Heart right ventricle (tissue), 16 donors: ENCODE measurements around the gene KIF18B. TPM values are rescaled to one million over a fixed set of nuclear protein-coding genes. Genes with fewer than 3 reads are reported as not detected.
A peak's percentile ranks its signal among the peaks of the same experiment; 100 is the strongest.

ENCODE experiments used
- ATAC-seq, 8 donors: fragments of 200-7000 bp; cut with Tn5 transposase; one replicate each; pipeline ENCODE4 v1.9.1; 2020; ENCODE audit warnings: mild to moderate bottlenecking in 8 of 8, moderate library complexity in 8 of 8, moderate number of reproducible peaks in 1 of 8
- DNase-seq, 2 donors: peaks; one replicate each; pipeline ENCODE4 v3.0.0-alpha.2; 2020
- H3K27ac ChIP-seq, 10 donors: fragments of 200-600 bp; sonication (generic) in 2 of 10; one replicate each; pipeline versions ENCODE4 v1.5.0 to v1.8.0; 2020 to 2022; ENCODE audit warnings: mild to moderate bottlenecking in 3 of 10
- H3K27me3 ChIP-seq, 7 donors: fragments of 200-600 bp; one replicate each; pipeline ENCODE4 v1.8.0; 2021 to 2022; ENCODE audit warnings: mild to moderate bottlenecking in 2 of 7
- H3K36me3 ChIP-seq, 9 donors: fragments of 200-600 bp; sonication (generic) in 1 of 9; one replicate each; pipeline versions ENCODE4 v1.5.0 to v1.8.0; 2020 to 2022; ENCODE audit warnings: mild to moderate bottlenecking in 2 of 9
- H3K4me1 ChIP-seq, 9 donors: fragments of 200-600 bp; sonication (generic) in 1 of 9; one replicate each; pipeline versions ENCODE4 v1.5.0 to v1.8.0; 2020 to 2022; ENCODE audit warnings: mild to moderate bottlenecking in 4 of 9
- H3K4me3 ChIP-seq, 10 donors: fragments of 200-600 bp; sonication (generic) in 2 of 10; one replicate each; pipeline versions ENCODE4 v1.5.0 to v1.8.0; 2020 to 2022; ENCODE audit warnings: mild to moderate bottlenecking in 7 of 10, moderate library complexity in 2 of 10
- H3K9me3 ChIP-seq, 11 donors: fragments of 200-600 bp in 10 of 11; sonication (generic) in 2 of 11; one replicate each; pipeline versions ENCODE4 v1.5.0 to v1.8.0; 2013 to 2022; ENCODE audit warnings: mild to moderate bottlenecking in 2 of 11, control low read depth in 1 of 11, moderate library complexity in 1 of 11
- CTCF ChIP-seq, 9 donors: fragments of 200-600 bp; sonication (generic) in 2 of 9; IDR thresholded peaks; one replicate each; pipeline versions ENCODE4 v1.5.0 to v1.8.0; 2021 to 2022; ENCODE audit warnings: antibody characterized with exemption in 9 of 9, mild to moderate bottlenecking in 5 of 9, moderate library complexity in 1 of 9
- WGBS, 2 donors: extraction: QIAGEN DNeasy Blood & Tissue Kit; methylation state at CpG; one replicate each; pipeline ENCODE4 v1.1.7; 2013; ENCODE audit warnings: inconsistent platforms in 1 of 2; 5-methylcytosine and 5-hydroxymethylcytosine counted together
- intact Hi-C, 10 donors: fragments of 100-400 bp; cut with DNase I; formaldehyde crosslinking; loops; one replicate each; pipeline versions ENCODE4 v1.11.1 to v1.14.2; 2022
- long read RNA-seq, 3 donors: library from polyadenylated mRNA; unstranded; transcript quantifications; one replicate each; pipeline ENCODE4 v2.0.0, GENCODE V29; 2020 to 2021
- polyA plus RNA-seq, 2 donors: library from polyadenylated mRNA; stranded (reverse); fragments of 200-250 nt; gene quantifications; one replicate each; pipeline ENCODE4 v1.2.3, GENCODE V29; 2013
- total RNA-seq, 10 donors: library from RNA; stranded (reverse); fragmentation: NEBNext Ultra II Directional in 3 of 10; extraction: Animal tissue kit (Norgen Biotek cat#: 25700) in 3 of 10; gene quantifications; one replicate each; pipeline versions ENCODE4 v1.2.1 to v1.2.4, GENCODE V29; 2021 to 2023
- donor health status: Arrhythmogenic right ventricular cardiomyopathy.
- donor health status: ischemic (EF 13 %, LVEDD 7.1; RV severe dilation, severe dysfunction).
- donor health status: healthy with polysubstance abuse.
- donor health status: DM: no; HTN: yes; CAD: no.
- donor health status: DM: no; HTN: no; CAD: no.
- donor health status: ischemic (EF 25% LVEDD 6.9; RV normal size, moderate dysfunction).
- donor health status: ischemic (EF 25% LVEDD 5.7; RV mildly dilated, moderate dysfunction).
- donor health status: healthy.
- donor health status: DM: yes; HTN: yes; CAD: no.
- donor health status: Ischemic cardiomyopathy.
- donor health status: ischemic (EF 35%, LVEDD 5.7; RV mildly dilated, moderate dysfunction).
- donor health status: nonischemic (EF 11% LVEDD 7.7; RV severe dilation, severe dysfunction).
- donor health status: DM: yes; HTN: yes; CAD: no.
- donor health status: PGD.
- donor health status: ischemic (EF 29% LVEDD 5.4; RV normal size, mild dysfunction).
- donor health status: nonischemic (EF 23%, LVEDD 6.1; RV moderate dilation, normal function).

The KIF18B gene
- total RNA-seq: 1 to 10 TPM in 3 of 10 donors, under 1 TPM in 6, not detected in 1; 0.11 to 4.3 (median 0.20) TPM
- polyA plus RNA-seq: under 1 TPM; 0.04 to 0.80 TPM
- long read RNA-seq, donor 1, partial matches to known transcripts: 2 of 3 reads
- long read RNA-seq, donor 1, other reads (novel, unspliced or antisense): 1 of 3 reads
- long read RNA-seq, donor 2, partial matches to known transcripts: 1 of 1 reads
- long read RNA-seq, donor 2, other reads (novel, unspliced or antisense): 0 of 1 reads
- long read RNA-seq, donor 3: 0 reads

GRCh38 chr17:44947461-44948314, at the start of gene KIF18B:
TSS of gene KIF18B (minus strand) at chr17:44947773. CDS start at chr17:44936344, 11,429 bp downstream.
- ATAC-seq (peak; percentile 96 to 100 (median 100)), DNase-seq (peak; percentile 87 to 91)
- intact Hi-C loops: no loop called here
- no peaks in the 10 kb centered on the region for H3K9me3 ChIP-seq
- TF ChIP-seq CTCF (IDR thresholded peaks at IDR 0.05): no peak
- peaks cover 0 to 15% (median 10%) of the 10 kb centered on the region in 9 donors for H3K4me1 ChIP-seq
- H3K4me3 ChIP-seq: peak within 1 kb of the TSS; percentile 39 to 73 (median 55)
- H3K27me3 ChIP-seq: peaks cover 0 to 3% (median 0%) of the 10 kb centered on the region in 7 donors
- H3K36me3 ChIP-seq: no peaks in the 10 kb centered on the region
- 1 to 2% methylated on average over 62 of the region's 62 CpGs for WGBS, 2 donors
- peak within 1 kb of the TSS in 9 of 10 donors; percentile 6 to 77 (median 51) for H3K27ac ChIP-seq

GRCh38 chr17:44996304-44996703, 48.7 kb upstream of the KIF18B start:
- WGBS, 2 donors: 61 to 68% methylated on average over 10 of the region's 10 CpGs

GRCh38 chr17:44995436-44996001, 47.9 kb upstream of the KIF18B start:
- Histone ChIP-seq H3K9me3 (peaks cover 0 to 10% (median 0%) of the 10 kb centered on the region in 11 donors), H3K4me1 (peaks cover 0 to 18% (median 11%) of the 10 kb centered on the region in 9 donors), H3K27me3 (peaks cover 0 to 3% (median 0%) of the 10 kb centered on the region in 7 donors), H3K36me3 (no peaks in the 10 kb centered on the region), H3K27ac (no peak overlapping the region), H3K4me3 (no peak overlapping the region)
- DNase-seq (peak; percentile 38 to 45), ATAC-seq (peak in 5 of 8 donors; percentile 41 to 83 (median 65))
- WGBS, 2 donors: 34 to 36% methylated on average over 11 of the region's 11 CpGs
- intact Hi-C loops: no loop called here
- no peak for TF ChIP-seq CTCF (IDR thresholded peaks at IDR 0.05)

More at GRCh38 chr17:44996304-44996703, 48.7 kb upstream of the KIF18B start:
- intact Hi-C loops: no loop called here
- DNase-seq: no peak
- H3K4me1 ChIP-seq: peaks cover 0 to 18% (median 11%) of the 10 kb centered on the region in 9 donors
- H3K4me3 ChIP-seq: no peak overlapping the region
- peaks cover 0 to 3% (median 0%) of the 10 kb centered on the region in 7 donors for H3K27me3 ChIP-seq
- ATAC-seq: no peak
- H3K27ac ChIP-seq: no peak overlapping the region
- H3K9me3 ChIP-seq: peaks cover 0 to 10% (median 0%) of the 10 kb centered on the region in 11 donors
- TF ChIP-seq CTCF (IDR thresholded peaks at IDR 0.05): no peak
- H3K36me3 ChIP-seq: no peaks in the 10 kb centered on the region
